Testis (tissue), 2 donors: ENCODE data around the gene THTPA.

Experiments used
- POLR2A ChIP-seq: fragments of 450-650 bp; IDR thresholded peaks from one replicate; pipeline ENCODE4 v1.6.1; 2017; ENCODE audit warnings: antibody characterized with exemption, mild to moderate bottlenecking, moderate library complexity
- TF ChIP-seq, protein P1 (sequence below), 3 experiments: fragments of 450-650 bp in 2 of 3; fragments of 200-600 bp in 1 of 3; sonication (generic) in 1 of 3; IDR thresholded peaks; one replicate each; pipeline ENCODE4 v1.5.1; 2016 to 2019; ENCODE audit warnings: antibody characterized with exemption in 3 of 3, mild to moderate bottlenecking in 2 of 3, moderate library complexity in 1 of 3

GRCh38 chr14:23578560-23579310 lies 22.7 kb downstream of the THTPA start, which contains the start of gene JPH4:
- TF ChIP-seq POLR2A = no peak
- TF ChIP-seq, protein P1, sequence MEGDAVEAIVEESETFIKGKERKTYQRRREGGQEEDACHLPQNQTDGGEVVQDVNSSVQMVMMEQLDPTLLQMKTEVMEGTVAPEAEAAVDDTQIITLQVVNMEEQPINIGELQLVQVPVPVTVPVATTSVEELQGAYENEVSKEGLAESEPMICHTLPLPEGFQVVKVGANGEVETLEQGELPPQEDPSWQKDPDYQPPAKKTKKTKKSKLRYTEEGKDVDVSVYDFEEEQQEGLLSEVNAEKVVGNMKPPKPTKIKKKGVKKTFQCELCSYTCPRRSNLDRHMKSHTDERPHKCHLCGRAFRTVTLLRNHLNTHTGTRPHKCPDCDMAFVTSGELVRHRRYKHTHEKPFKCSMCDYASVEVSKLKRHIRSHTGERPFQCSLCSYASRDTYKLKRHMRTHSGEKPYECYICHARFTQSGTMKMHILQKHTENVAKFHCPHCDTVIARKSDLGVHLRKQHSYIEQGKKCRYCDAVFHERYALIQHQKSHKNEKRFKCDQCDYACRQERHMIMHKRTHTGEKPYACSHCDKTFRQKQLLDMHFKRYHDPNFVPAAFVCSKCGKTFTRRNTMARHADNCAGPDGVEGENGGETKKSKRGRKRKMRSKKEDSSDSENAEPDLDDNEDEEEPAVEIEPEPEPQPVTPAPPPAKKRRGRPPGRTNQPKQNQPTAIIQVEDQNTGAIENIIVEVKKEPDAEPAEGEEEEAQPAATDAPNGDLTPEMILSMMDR (IDR thresholded peaks at IDR 0.05) = no peak
